Psoas muscle (tissue), 8 donors: Measurements from ENCODE around the gene POMT1. TPM values are rescaled to one million over a fixed set of nuclear protein-coding genes. Genes with fewer than 3 reads are reported as not detected.
"Not testable (repeated sequence)": the region's sequence is repeated elsewhere in the genome, so short reads cannot be mapped to it uniquely, and the experiment has no call there.

ENCODE experiments used
- ATAC-seq, 4 donors: fragments of 200-7000 bp; cut with Tn5 transposase; one replicate each; pipeline ENCODE4 v1.9.1; 2020; ENCODE audit warnings: moderate library complexity in 3 of 4, mild to moderate bottlenecking in 2 of 4
- DNase-seq, 2 donors: peaks; one replicate each; pipeline ENCODE4 v3.0.0-alpha.2; 2020
- H3K27ac ChIP-seq: fragments of 200-600 bp; one replicate; pipeline ENCODE4 v1.8.0; 2022
- H3K27me3 ChIP-seq, 3 donors: fragments of 200-600 bp in 1 of 3; one replicate each; pipeline versions ENCODE4 v1.6.1 to v1.8.0; 2013 to 2022; ENCODE audit warnings: low read length in 2 of 3, mild to moderate bottlenecking in 2 of 3, moderate library complexity in 1 of 3; ENCODE audit not compliant: insufficient read depth in 3 of 3
- H3K36me3 ChIP-seq, 2 donors: fragments of 200-600 bp in 1 of 2; one replicate each; pipeline versions ENCODE4 v1.6.1 to v1.8.0; 2013 to 2022; ENCODE audit warnings: low read depth in 1 of 2, mild to moderate bottlenecking in 1 of 2, moderate library complexity in 1 of 2; ENCODE audit not compliant: insufficient read depth in 1 of 2
- H3K4me1 ChIP-seq: fragments of 200-600 bp; one replicate; pipeline ENCODE4 v1.8.0; 2022
- H3K4me3 ChIP-seq: fragments of 200-600 bp; one replicate; pipeline ENCODE4 v1.8.0; 2022; ENCODE audit warnings: mild to moderate bottlenecking
- H3K9me3 ChIP-seq: fragments of 200-600 bp; one replicate; pipeline ENCODE4 v1.8.0; 2022
- CTCF ChIP-seq: fragments of 200-600 bp; IDR thresholded peaks from one replicate; pipeline ENCODE4 v1.8.0; 2022; ENCODE audit warnings: antibody characterized with exemption
- WGBS, 3 donors: extraction: QIAGEN DNeasy Blood & Tissue Kit; methylation state at CpG; one replicate each; pipeline versions ENCODE4 v1.1.6 to v1.1.7; 2013; 5-methylcytosine and 5-hydroxymethylcytosine counted together
- intact Hi-C, 2 donors: fragments of 100-400 bp; cut with DNase I; formaldehyde crosslinking; loops; one replicate each; pipeline versions ENCODE4 v1.11.0 to v1.14.2; 2022
- polyA plus RNA-seq, 3 donors: library from polyadenylated mRNA; stranded (reverse); fragments of 200-250 nt; gene quantifications; one replicate each; pipeline ENCODE4 v1.2.3, GENCODE V29; 2013
- total RNA-seq, 4 donors: library from RNA; stranded (reverse); fragmentation: NEBNext Ultra II Directional in 2 of 4; extraction: Animal tissue kit (Norgen Biotek cat#: 25700) in 2 of 4; gene quantifications; one replicate each; pipeline versions ENCODE4 v1.2.1 to v1.2.4, GENCODE V29; 2021 to 2023
- donor health status: healthy with polysubstance abuse.
- donor health status: DM: no; HTN: no; CAD: no; lungs with moderate emphysema.
- donor health status: Bipolar disorder and iron deficiency.
- donor health status: healthy.
- donor health status: DM: yes; HTN: yes; CAD: no.
- donor health status: DM: no; HTN: no; CAD: no.
- donor health status: DM: no; HTN: no; CAD: no.
- donor health status: DM: yes; HTN: yes; CAD: no.

Gene POMT1
- total and polyA plus RNA-seq, 7 donors, result 10.9 to 30.8 (median 15.6) TPM

DNA sequence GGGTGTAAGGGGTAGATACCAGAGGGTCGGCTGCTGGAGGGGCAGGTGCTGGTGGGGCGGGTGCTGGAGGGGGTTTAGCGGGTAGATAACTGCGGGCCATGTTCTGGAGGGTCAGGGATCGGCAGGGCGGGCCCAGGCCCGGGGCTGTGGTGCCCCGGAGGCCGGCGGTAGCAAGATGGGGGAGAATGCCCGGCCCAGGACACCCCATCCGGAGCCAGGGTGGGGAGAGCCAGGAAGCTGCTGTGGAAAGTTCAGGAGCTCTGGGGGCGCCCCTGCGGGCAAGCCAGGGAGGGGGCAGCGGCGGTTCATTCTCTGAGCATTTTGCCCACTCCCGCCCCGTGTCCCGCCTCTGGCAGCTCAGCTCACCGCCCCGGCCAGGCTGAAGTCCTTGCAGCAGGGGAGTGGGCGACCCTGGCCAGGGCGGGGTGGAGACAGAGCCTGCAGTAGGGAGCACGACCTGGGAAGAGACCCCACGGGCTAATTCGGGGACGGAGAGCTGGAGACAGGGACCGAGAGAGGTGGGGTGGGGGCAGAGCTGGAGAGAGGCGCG lies 43.1 kb downstream of the POMT1 start:
- Histone ChIP-seq H3K4me1 (no peaks in the 10 kb centered on the region), H3K4me3 (peak overlapping the region; percentile 15), H3K27ac (no peak overlapping the region), H3K36me3 (no peaks in the 10 kb centered on the region), H3K9me3 (peaks cover 7% of the 10 kb centered on the region), H3K27me3 (peaks cover 0 to 54% (median 30%) of the 10 kb centered on the region in 3 donors)
- DNase-seq (no peak), ATAC-seq (peak; percentile 10 to 48 (median 34))
- intact Hi-C loops, result no loop called here
- 1 to 3% (median 3%) methylated on average over 21 to 30 of the region's 30 CpGs for WGBS, 3 donors
- no peak for TF ChIP-seq CTCF

DNA sequence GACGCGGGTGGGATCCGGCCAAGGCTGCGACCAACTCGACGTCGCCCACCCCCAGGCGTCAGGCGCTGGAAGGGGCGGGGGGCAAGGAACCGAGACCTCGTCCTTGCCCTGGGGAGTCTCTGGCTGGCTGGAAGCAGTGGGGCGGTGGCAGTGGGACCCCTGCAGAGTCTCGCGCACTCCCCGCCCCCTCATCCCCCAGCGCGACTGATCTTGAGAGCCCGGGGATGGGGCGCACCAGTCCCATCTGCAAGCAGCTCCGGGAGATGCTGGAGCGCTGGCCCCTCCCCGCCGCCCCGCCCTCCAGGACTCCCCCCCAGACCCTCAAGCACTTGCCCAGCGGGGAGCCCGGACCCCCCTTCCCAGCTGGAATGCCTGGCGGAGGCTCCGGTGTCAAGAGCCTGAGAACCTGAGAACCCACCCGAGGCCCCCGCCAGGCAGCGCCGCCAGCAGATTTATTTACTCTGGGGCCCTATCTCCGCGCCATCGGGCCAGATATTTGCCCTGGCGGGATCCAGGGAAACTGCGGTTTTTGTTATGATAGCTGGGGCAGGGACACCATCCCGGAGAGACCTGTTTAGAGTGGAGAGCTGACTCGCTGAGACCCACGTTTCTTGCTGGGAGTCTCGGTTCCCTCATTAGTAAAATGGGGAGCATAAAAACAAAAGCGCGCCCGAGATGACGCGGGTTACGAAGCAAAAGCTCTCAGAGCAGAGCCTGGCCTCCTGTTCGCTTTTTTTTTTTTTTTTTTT lies 43.8 kb downstream of the POMT1 start:
- WGBS, 3 donors, result 1 to 3% (median 2%) methylated on average over 44 to 49 of the region's 49 CpGs
- Histone ChIP-seq H3K4me3 (peak overlapping the region; percentile 26), H3K4me1 (no peaks in the 10 kb centered on the region), H3K27me3 (peaks cover 0 to 54% (median 30%) of the 10 kb centered on the region in 3 donors), H3K36me3 (no peaks in the 10 kb centered on the region), H3K9me3 (peaks cover 7% of the 10 kb centered on the region), H3K27ac (no peak overlapping the region)
- ATAC-seq, result peak; percentile 19 to 47 (median 31)
- TF ChIP-seq CTCF, result no peak
- no peak for DNase-seq
- intact Hi-C loops, result no loop called here

DNA sequence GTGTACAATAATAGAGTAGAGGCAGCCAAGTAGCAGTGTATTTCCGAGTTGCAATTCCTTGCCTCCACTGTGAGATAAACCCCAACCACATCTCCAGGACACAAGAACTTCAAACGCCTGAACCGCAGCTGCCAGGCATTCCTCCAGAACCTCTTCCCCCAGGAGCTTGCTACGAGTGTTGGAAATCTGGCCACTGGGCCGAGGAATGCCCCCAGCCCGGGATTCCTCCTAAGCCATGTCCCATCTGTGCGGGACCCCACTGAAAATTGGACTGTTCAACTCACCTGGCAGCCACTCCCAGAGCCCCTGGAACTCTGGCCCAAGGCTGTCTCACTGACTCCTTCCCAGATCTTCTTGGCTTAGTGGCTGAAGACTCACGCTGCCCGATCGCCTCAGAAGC lies 46.5 kb downstream of the POMT1 start:
- H3K9me3 ChIP-seq, DNase-seq, H3K36me3 ChIP-seq, ATAC-seq, H3K4me1 ChIP-seq, intact Hi-C loops, H3K4me3 ChIP-seq, H3K27ac ChIP-seq: not testable (repeated sequence)
- peaks cover 0 to 75% (median 28%) of the 10 kb centered on the region in 3 donors for H3K27me3 ChIP-seq
- WGBS, 3 donors, result 66 to 70% (median 67%) methylated on average over 10 of the region's 10 CpGs

GRCh38 chr9:131550465-131550864 lies 47.7 kb downstream of the POMT1 start:
- H3K27ac ChIP-seq, result not testable (repeated sequence)

DNA sequence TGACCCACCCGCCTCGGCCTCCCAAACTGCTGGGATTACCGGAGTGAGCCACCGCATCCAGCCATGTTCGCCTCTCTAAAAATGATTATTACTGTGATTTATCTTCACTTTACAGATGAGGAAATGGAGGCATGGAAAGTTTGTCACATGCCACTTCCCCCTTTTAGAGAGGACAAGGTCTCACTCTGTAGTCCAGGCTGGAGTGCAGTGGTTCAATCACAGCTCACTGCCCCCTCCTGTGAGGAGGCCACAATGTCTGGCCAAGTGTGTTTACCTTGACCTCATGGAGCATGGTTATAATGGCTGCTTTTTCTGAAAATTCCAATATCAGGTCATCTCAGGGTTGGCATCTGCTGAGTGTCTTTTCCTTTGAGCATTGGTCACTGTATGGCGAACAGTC lies 49.3 kb downstream of the POMT1 start:
- Histone ChIP-seq H3K9me3 (no peaks in the 10 kb centered on the region), H3K27ac (no peak overlapping the region), H3K27me3 (peaks cover 0 to 74% (median 17%) of the 10 kb centered on the region in 3 donors), H3K4me3 (no peak overlapping the region), H3K36me3 (no peaks in the 10 kb centered on the region), H3K4me1 (no peaks in the 10 kb centered on the region)
- intact Hi-C loops, result no loop called here
- WGBS, 3 donors, result 76 to 96% (median 89%) methylated on average over 6 of the region's 6 CpGs
- DNase-seq, result no peak
- no peak for ATAC-seq
- no peak for TF ChIP-seq CTCF

More at GRCh38 chr9:131550465-131550864, 47.7 kb downstream of the POMT1 start:
- H3K4me1 ChIP-seq, intact Hi-C loops, DNase-seq, H3K4me3 ChIP-seq, H3K36me3 ChIP-seq, H3K9me3 ChIP-seq, ATAC-seq: not testable (repeated sequence)
- peaks cover 0 to 75% (median 33%) of the 10 kb centered on the region in 3 donors for H3K27me3 ChIP-seq
- 42 to 50% (median 44%) methylated on average over 8 of the region's 8 CpGs for WGBS, 3 donors
